CD4-positive, alpha-beta T cell treated with Interleukin-10 for 1 hour (primary cell): ENCODE measurements around the gene CREB5.
A peak's percentile ranks its signal among the peaks of the same experiment; 100 is the strongest.

ENCODE experiments used
- DNase-seq: peaks from one replicate; pipeline ENCODE4 v3.0.0-alpha.2; 2020

The CREB5 gene

GRCh38 chr7:28836716-28837115 lies 424.4 kb downstream of the CREB5 start:
- DNase-seq: no peak

- DNase-seq: no peak
These were observed 424.9 kb downstream of the CREB5 start for GRCh38 chr7:28837216-28837615.

DNA sequence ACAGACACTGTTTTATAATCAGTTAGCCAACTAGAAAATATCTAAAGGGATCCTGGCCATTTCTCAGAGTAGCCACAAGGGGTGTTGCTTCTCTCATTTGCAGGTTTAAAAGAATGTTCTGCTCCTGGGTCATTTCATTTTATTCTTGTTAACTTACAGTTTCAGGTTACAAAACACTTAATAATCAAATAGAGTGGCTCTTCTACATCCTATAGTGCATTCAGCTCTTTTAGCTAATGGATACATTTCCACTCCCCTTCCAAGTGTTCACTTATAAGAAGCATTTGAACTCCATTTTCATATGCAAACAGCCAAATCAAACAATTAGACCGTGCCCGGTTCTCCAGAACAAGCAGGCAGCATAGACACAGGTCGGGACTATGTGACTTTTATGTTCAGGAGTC lies 428.3 kb downstream of the CREB5 start:
- no peak for DNase-seq

DNA sequence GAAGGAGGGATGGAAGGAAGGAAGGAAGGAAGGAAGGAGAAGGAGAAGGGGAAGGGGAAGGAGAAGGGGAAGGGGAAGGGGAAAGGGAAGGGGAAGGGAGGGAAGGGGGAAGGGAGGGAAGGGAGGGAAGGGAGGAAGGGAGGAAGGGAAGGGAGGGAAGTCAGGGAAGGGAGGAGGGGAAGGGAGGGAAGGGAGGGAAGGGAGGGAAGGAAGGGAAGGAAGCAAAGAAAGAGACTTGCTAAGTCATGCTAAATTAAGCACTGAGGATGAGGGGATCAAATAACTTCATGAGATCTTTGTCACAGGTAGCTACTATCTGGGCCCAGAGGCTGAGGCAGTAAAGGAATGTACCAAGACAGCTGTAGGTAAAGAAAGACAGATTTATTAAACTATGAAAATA lies 429.4 kb downstream of the CREB5 start:
- no peak for DNase-seq

DNA sequence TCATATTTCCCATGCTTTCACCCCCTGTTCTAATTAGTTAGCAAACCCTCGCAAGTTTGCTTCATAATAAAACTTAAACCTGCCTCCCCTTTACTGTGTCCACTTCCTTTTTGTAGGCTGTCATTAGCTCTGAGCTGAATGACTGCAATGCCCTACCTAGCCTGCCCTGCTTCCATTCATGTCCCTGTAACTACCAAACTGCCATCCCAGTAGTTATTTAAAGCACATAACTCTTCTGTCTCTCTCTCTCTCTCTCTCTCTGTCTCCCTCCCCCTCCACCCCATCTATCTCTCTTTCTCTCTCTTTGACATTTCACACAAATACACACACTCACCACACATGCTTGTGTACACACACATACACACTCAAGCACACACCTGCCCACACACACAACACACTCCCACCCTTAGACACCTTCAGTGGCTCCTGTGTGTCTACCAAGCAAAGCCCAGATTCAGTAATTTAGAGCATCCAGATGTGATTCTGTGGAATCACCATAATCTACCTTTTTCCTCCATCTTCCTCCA lies 430.5 kb downstream of the CREB5 start:
- DNase-seq: no peak

DNA sequence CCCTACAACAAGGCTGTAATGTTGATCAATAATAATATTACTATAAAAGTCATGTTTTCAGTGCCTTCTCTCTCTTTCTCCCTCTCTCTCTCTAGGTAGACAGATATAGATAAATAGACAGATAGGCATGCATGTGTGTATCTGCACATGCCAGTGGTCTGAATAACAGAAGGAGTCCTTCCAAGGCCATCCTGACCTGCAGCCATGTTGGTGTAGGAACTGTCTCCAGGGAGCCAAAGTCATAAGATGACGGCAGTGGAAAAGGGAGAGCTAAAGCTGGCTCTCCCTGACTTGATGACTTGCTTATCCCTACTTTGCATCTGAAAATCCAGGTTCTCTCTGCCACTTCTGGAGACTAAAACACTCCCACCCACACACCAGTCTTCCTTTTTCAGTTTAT lies 432.8 kb downstream of the CREB5 start:
- DNase-seq: no peak

- DNase-seq: no peak
These were observed 434.9 kb downstream of the CREB5 start for GRCh38 chr7:28847176-28847575.

DNA sequence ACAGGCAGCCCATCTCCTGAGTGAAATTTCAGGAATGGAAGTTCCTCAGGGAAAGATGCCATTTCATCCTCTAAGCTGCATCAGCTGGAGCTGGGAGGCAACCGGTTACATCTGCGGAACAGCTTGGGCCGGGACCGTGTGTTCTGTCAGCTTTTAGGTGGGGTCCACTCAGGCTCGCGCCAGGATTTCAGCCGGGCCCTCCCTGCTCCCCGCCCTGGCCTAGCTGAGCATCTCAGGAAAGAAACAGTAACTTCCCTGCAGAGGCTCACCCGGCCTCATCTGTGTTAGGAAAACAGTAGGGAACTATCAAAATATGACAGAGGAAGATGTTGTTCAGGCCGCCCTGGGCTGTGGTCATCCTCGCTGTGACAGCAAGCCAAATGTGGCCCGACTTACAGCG lies 435.4 kb downstream of the CREB5 start:
- no peak for DNase-seq

DNA sequence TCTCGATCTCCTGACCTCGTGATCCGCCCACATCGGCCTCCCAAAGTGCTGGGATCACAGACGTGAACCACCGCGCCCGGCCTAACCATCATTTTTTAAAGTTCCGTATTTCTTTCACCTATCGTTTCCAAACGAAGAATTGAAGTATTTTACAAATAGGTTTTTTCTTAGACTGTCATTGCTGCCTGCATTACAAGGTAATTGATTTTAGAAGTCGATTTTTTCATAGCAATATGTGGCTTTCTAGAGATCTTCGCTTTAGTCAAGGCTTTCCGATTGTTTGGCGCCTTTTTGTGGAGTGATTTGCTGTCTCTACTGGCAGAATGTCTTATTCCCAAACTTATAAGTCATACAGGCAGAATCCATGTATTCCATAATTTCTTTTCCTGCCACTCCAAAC lies 436.6 kb downstream of the CREB5 start:
- no peak for DNase-seq

GRCh38 chr7:28850699-28851098 lies 438.4 kb downstream of the CREB5 start:
- DNase-seq: no peak

DNA sequence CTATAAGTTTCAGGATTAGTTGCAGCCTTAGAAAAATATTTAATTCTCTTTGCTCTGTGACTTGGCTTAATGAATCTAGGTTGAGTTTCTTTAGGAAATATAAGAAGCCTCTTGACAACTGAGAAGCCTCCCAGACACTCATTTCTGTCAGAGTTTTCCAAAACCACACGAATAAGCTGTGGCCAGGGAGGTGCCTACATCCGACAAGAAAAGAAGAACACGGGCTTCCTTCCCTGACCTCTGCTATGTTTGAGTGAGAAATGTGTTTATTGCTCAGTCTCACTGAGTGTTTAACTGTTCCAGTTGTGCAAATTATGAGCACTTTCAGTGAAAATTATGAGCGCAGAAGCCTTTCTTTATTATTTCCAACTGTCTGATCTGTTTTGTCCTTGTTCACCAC lies 440.8 kb downstream of the CREB5 start:
- no peak for DNase-seq

DNA sequence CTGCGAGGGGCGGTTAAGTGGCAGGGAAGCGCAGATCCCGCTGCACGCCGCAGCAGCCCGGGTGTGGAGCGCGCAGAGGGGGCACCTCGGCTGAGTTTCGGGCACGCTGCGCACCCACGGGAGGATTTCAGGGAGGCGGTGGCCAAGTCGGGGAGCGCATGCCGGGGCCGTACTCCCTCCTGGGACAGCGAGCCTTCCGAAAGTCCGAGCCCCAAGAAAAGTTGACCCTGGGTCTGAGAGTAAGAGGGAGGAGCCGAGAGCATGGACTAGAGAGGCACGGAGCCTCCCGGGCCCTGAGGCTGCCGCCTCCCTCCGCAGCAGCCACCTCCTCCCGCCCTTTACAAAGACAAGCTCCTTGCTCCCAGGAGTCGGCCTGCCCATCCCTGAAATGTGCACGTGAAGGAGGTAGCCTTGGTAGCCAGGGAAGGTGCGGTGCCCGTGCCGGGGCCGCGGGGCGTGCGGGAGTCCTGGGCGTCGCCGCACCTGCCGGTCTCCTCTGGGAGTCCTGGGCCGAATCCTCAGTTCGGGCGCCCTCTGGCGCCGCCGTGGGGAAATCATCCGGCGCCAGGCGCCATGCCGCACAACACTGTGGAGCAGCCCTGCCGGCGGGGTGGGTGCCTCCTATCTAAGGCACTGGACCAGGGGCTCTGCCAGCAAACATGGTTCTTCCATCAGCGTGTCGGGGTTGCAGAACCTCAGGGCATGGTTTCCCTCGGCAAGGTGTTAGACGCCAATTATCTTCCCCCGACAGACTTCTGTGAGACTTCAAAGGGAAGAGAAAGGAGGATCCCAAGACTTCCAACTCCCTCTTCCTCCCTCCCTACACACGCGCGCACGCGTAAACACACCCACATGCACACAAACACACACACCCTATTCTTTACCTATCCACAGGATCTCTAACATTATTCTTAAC lies 441.8 kb downstream of the CREB5 start:
- peak; percentile 58 for DNase-seq

DNA sequence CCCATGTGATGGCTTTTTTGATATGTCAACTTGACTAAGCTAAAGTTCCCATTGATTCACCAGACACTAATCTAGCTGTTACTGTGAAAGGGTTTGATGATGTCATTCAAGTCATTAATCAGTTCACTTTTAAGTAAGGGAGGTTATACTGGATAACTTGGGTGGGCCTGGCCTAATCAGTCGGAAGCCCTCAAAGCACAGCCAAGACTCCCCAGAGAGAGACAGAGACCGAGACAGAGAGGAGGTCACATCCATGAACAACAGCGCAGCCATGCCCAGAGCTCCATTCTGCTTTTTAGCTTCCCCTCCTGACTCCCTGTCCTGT lies 442.4 kb downstream of the CREB5 start:
- DNase-seq: no peak

GRCh38 chr7:28855538-28856217 lies 443.4 kb downstream of the CREB5 start:
- DNase-seq: no peak

- DNase-seq: no peak
These were observed 444.3 kb downstream of the CREB5 start for GRCh38 chr7:28856656-28857055.

GRCh38 chr7:28858206-28858605 lies 445.9 kb downstream of the CREB5 start:
- DNase-seq: no peak

DNA sequence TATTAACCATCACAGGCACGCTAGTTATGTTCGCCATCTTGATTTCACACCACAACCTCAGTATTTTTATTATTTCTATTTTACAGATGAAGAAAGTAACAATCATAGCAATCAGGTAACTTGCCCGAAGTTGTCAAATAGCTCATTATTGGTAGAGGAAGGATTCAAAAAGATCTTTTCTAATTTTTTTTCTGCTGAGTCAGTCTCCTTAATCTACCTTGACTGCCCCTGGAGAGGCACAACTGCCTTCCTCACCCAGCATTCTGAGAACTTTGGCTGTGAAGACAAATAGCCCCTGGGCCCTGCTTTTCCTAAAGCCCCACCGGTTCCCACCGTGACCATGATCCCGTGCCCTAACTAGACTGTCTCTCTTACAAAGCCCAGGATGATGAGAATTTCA lies 446.6 kb downstream of the CREB5 start:
- no peak for DNase-seq

GRCh38 chr7:28861825-28862224 lies 449.5 kb downstream of the CREB5 start:
- DNase-seq: no peak

- no peak for DNase-seq
These were observed 450.4 kb downstream of the CREB5 start for GRCh38 chr7:28862595-28863272.

DNA sequence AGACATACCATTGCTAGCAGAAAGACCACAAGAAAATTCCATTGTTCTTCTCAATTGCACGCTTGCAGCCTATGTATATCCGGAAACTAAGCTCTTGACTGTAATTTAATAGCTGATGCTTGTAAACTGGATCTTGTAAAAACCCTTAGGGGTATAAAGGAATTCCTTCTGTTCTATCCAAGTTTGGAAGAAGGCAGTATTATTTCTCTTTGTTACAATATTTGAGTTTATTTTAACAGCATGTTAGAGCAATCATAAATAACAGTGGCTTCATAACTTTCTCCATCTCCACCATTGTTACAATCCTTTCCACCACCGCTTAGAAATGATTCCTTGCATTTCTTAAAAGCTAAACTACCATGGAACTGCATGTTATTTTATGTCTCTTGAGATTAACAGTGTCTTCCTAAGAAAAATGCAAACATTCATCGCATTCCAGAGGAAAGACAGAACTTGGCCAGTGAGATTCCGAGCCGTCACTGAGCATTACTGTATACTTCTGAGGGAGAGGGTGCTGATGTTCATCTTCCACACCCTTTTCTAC lies 453.4 kb downstream of the CREB5 start:
- no peak for DNase-seq

GRCh38 chr7:28868712-28869111 lies 456.4 kb downstream of the CREB5 start:
- no peak for DNase-seq

GRCh38 chr7:28871077-28871476 lies 458.8 kb downstream of the CREB5 start:
- DNase-seq: no peak

GRCh38 chr7:28871631-28872030 lies 459.3 kb downstream of the CREB5 start:
- DNase-seq: no peak
